HS-5 (cell line): ENCODE measurements around the gene IL1RAPL1.
"Not testable (repeated sequence)": the region's sequence is repeated elsewhere in the genome, so short reads cannot be mapped to it uniquely, and the experiment has no call there.

ENCODE experiments used
- DNase-seq: peaks from one replicate; pipeline ENCODE4 v3.0.0-alpha.2; 2012; ENCODE audit warnings: low read depth

The IL1RAPL1 gene

DNA sequence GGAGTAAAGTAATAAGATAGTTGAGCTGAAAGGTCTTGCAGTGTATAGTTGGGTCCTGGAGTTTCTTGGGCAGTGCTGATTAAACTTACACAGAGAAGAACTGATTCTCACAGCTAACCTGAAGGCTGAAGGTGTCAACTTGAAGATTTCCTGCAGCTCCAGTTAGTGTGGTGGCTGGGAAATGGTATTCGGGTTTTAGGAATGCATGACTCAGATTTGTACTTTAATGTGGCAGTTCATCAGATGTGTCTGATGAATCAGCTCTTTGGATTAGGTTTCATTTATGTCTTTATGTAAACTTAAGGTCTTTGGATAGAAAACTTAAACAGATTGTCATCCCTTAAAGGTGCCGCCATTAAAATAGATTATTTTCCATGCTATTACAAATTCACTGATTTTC lies 200.0 kb downstream of the IL1RAPL1 start:
- peak; percentile 32 for DNase-seq

GRCh38 chrX:28800671-28801070 lies 213.4 kb downstream of the IL1RAPL1 start:
- not testable (repeated sequence) for DNase-seq

DNA sequence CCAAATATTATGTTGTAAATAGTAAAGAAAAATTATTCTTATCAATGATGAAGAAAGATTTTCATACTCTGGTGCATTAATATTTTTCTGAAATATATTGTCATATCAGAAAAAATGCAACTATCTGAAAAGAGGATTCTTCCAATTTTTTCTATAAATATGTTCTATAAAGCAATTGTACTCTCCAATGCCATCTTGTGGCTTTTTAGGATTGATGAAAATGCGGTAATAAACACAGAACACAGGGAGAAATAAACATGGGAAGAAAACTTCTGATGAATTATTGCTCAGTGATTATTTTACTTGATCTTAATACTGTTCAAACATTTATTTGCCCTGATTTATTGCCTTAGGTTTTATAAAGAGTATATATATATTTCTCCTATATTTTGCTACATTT lies 215.4 kb downstream of the IL1RAPL1 start:
- no peak for DNase-seq

GRCh38 chrX:28835991-28836390 lies 248.7 kb downstream of the IL1RAPL1 start:
- DNase-seq = no peak

GRCh38 chrX:28843817-28844216 lies 256.6 kb downstream of the IL1RAPL1 start:
- no peak for DNase-seq

GRCh38 chrX:28847423-28847822 lies 260.2 kb downstream of the IL1RAPL1 start:
- DNase-seq = no peak

GRCh38 chrX:28848707-28849106 lies 261.5 kb downstream of the IL1RAPL1 start:
- DNase-seq = no peak

DNA sequence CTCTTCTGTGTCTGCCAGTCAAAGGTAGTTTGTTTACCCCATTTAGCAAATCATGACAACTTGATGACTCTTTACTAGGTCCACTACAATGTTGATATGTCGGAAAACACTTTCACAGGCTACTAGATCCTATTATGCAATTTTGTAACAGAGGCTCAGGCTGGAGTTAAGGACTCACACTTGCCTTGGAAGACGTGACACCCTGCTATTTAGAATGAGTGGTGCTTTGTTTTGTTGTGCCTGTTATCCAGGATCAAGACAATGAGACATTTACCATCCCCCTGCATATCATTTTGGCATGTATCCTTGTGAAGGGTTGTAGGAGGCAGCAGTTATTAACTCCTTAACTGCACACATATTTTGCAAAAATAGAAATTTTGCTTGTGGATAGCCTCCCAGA lies 263.7 kb downstream of the IL1RAPL1 start:
- DNase-seq = no peak

- DNase-seq = no peak
These were observed 264.6 kb downstream of the IL1RAPL1 start for GRCh38 chrX:28851871-28852270.

DNA sequence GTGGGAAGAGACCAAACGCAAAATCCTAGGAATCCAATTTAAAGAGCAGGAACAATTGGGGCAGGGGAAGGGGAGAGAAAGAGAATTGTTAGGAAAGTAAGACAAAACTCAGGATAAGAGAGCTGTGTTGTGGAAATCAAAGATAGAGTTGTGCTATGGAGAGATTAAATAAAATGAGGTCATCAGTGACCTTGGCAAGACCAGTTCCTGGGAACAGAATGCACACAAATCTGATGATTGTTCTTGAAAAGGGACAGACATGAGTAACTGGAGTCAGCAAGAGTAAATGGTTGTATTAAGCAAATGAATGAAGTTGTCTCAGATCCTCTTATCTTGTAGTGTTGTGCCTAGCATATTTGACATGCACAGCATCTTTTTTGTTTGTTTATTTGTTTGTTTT lies 267.4 kb downstream of the IL1RAPL1 start:
- DNase-seq = no peak

- DNase-seq = no peak
These were observed 289.2 kb downstream of the IL1RAPL1 start for GRCh38 chrX:28876408-28876807.

GRCh38 chrX:28876901-28877300 lies 289.7 kb downstream of the IL1RAPL1 start:
- DNase-seq = no peak

GRCh38 chrX:28880136-28880535 lies 292.9 kb downstream of the IL1RAPL1 start:
- no peak for DNase-seq

- no peak for DNase-seq
These were observed 297.6 kb downstream of the IL1RAPL1 start for GRCh38 chrX:28884823-28885222.

DNA sequence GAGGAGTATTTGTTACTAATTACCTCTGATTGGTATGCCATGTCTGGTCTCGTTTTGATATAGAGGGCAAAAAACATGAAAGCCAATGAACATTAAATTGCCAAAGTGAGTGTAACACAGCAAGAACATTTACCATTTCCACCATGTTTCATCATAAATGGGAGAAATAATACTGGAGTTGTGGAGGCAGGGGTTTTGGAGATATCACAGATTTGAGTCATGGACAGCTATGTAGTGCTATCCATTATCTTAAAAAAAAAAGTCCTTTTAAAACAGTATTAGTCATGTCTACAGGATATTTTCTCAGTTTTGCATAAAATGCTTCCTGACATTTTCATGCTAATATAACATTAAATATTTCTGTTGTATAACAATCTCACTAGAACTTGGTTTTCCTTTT lies 301.2 kb downstream of the IL1RAPL1 start:
- DNase-seq = no peak

DNA sequence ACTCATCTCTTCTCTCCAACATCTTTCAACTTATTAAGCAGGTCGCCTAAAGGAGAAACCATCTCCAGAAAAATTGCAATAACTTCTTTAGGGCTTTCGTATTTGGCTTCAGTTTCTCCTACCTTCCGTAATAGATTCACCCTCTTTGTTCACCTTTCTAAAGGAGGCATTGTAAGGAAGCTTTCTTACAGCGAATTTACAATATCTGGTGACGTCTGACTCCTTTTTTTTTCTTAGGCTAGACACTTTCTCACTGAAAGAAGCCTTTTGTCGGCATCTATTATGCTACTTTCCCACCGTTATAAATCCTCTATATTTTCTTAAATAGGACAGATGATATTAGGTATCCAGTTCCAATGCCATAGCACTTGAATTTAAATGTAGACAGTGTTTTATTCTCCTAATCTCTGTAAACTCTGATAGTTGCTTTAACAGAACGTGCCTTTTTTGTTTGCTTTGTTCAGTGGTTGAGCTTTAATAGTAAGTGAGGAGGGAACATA lies 302.4 kb downstream of the IL1RAPL1 start:
- no peak for DNase-seq

- peak; percentile 36 for DNase-seq
These were observed 314.4 kb downstream of the IL1RAPL1 start for GRCh38 chrX:28901637-28902036.

DNA sequence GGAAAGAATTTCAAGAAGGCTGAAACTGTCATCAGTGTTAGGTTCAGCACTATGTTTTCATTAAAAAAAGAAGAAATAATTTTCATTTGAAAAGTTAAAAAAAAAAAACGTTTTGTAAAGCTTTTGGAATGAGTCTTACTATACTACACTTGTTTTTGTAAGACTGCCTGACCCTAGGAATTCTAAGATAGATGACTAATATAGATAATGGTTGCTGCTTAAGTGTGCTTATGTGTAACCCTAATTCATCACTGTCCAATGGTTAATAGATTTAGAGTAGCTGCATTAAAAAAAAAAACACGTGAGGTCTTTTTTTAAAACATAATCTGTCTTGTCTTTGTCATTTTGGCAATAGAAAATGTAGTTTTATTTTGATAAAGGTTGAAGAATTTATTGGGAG lies 323.2 kb downstream of the IL1RAPL1 start:
- no peak for DNase-seq

DNA sequence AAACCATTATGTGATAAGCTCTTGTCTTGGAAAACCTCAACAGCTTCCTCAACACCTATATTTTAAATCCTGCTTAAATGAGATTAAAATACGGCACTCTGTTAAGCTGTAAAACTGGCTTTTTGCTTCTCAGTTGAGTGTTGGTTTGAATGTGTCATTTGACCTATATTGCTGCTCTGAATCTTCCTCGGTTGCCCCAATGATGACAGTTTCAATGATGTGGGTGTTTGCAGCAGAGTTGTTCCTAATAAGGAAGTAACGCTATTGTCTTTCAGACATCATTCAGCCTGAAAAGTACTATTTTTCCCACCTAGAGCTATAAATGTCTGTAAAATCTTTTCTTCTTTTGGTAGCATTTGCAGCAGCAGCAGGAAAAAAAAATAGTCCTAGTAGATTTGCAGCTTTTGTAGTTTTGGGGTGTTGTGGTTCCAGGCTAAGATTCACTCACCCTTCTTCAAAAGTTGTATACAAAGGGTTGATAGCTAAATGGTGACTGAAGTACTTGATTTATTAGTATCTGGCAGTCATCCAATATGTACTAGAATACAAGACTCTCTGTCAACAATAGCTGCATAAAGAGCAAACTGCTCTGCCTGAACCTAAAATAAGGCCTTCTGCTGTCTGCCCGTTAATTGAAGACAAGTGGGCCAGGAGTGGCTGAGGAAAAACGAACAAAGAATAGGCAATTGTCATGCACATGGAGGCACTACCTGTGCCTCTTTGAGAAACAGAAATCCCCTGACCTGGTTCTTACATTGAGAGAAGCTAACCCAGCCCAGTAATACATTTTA lies 333.1 kb downstream of the IL1RAPL1 start:
- no peak for DNase-seq

GRCh38 chrX:28922106-28922505 lies 334.9 kb downstream of the IL1RAPL1 start:
- DNase-seq = no peak

- DNase-seq = no peak
These were observed 359.6 kb downstream of the IL1RAPL1 start for GRCh38 chrX:28946846-28947245.

- DNase-seq = no peak
These were observed 372.8 kb downstream of the IL1RAPL1 start for GRCh38 chrX:28960063-28960462.

DNA sequence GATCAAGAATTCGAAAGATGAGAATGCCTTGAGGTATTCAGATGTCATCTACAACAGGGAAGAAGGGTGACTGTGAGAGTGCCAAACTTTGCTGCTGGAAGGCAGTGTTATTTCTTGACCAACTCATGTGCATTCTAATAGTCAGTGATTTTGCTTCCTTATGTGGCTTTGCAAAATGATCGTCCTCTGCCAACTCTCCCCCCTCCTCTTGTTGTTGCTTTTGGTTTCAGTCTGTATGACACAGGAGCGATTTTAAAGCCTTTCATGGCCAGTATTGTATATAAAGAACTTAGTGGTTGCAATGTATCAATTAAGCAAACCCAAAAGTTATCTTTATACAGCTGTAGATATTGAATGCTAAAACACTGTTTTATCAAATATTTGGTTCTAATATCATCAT lies 379.1 kb downstream of the IL1RAPL1 start:
- DNase-seq = peak; percentile 0

GRCh38 chrX:28969126-28969525 lies 381.9 kb downstream of the IL1RAPL1 start:
- DNase-seq = no peak
